Lower lobe of right lung (tissue), 2 donors: ENCODE measurements around the gene PARM1. TPM values are rescaled to one million over a fixed set of nuclear protein-coding genes. Genes with fewer than 3 reads are reported as not detected.
A peak's percentile ranks its signal among the peaks of the same experiment; 100 is the strongest.

ENCODE experiments used
- ATAC-seq, 2 donors: fragments of 200-7000 bp; cut with Tn5 transposase; one replicate each; pipeline ENCODE4 v1.9.1; 2020 to 2022; ENCODE audit warnings: mild to moderate bottlenecking in 2 of 2, moderate library complexity in 2 of 2
- DNase-seq: peaks from one replicate; pipeline ENCODE4 v3.0.0-alpha.2; 2020
- H3K27ac ChIP-seq: fragments of 200-600 bp; one replicate; pipeline ENCODE4 v1.8.0; 2022
- H3K27me3 ChIP-seq: fragments of 200-600 bp; one replicate; pipeline ENCODE4 v1.8.0; 2022; ENCODE audit warnings: low read depth
- H3K36me3 ChIP-seq: fragments of 200-600 bp; one replicate; pipeline ENCODE4 v1.8.0; 2022; ENCODE audit warnings: mild to moderate bottlenecking
- H3K4me1 ChIP-seq: fragments of 200-600 bp; one replicate; pipeline ENCODE4 v1.8.0; 2022
- H3K4me3 ChIP-seq: fragments of 200-600 bp; one replicate; pipeline ENCODE4 v1.8.0; 2022; ENCODE audit warnings: mild to moderate bottlenecking
- H3K9me3 ChIP-seq: fragments of 200-600 bp; one replicate; pipeline ENCODE4 v1.8.0; 2022
- intact Hi-C: fragments of 100-400 bp; cut with DNase I; formaldehyde crosslinking; loops from one replicate; pipeline ENCODE4 v1.11.0; 2022
- long read RNA-seq: library from polyadenylated mRNA; unstranded; transcript quantifications from one replicate; pipeline ENCODE4 v2.0.0, GENCODE V29; 2021
- total RNA-seq: library from RNA; stranded (reverse); fragmentation: NEBNext Ultra II Directional; extraction: Animal tissue kit (Norgen Biotek cat#: 25700); gene quantifications from one replicate; pipeline ENCODE4 v1.2.1, GENCODE V29; 2021
- TF ChIP-seq, protein P1 (sequence below): fragments of 200-600 bp; IDR thresholded peaks from one replicate; pipeline ENCODE4 v1.8.0; 2022; ENCODE audit warnings: antibody characterized with exemption, mild to moderate bottlenecking
- donor health status: DM: no; HTN: yes; CAD: no; lungs with severe emphysema.

The PARM1 gene, protein sequence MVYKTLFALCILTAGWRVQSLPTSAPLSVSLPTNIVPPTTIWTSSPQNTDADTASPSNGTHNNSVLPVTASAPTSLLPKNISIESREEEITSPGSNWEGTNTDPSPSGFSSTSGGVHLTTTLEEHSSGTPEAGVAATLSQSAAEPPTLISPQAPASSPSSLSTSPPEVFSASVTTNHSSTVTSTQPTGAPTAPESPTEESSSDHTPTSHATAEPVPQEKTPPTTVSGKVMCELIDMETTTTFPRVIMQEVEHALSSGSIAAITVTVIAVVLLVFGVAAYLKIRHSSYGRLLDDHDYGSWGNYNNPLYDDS
- total RNA-seq: 64.1 TPM
- long read RNA-seq, full-length matches to known transcripts: 69 of 114 reads
- long read RNA-seq, partial matches to known transcripts: 12 of 114 reads
- long read RNA-seq, other reads (novel, unspliced or antisense): 33 of 114 reads

DNA sequence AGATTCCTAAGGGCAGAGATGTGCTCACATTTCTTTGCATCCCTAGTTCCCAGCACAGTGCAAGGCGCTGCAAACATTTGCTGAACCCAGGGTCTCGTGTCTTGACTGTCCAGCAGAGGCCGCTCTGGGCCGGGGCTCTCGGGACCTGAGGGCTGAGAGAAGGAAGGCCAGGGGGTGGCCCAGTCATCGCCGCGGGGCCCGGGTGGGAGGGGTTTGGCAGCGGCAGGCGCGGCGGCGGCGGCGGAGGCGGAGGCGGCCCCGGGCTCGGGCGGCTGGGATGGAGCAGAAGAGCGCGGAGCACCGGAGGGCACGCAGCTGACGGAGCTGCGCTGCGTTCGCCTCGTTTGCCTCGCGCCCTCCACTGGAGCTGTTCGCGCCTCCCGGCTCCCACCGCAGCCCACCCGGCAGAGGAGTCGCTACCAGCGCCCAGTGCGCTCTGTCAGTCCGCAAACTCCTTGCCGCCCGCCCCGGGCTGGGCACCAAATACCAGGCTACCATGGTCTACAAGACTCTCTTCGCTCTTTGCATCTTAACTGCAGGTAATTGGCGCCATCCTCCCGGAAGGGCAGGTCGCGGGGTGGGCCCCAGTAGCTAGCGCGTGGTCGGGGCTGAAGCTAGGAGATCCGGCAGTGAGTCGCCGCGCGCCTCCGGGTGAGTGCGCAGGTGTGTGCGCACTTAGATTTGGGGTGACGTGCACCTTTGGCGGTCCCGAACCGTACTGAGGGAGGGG, at the start of gene PARM1:
TSS of gene PARM1 (plus strand) at position 285 of the 730 bp plus-strand sequence. CDS start at position 497, 212 bp downstream.
- intact Hi-C loops: no loop called here
- peaks cover 22% of the 10 kb centered on the region for H3K27me3 ChIP-seq
- peak within 1 kb of the TSS; percentile 59 for H3K4me3 ChIP-seq
- ATAC-seq: peak; percentile 94 to 96
- TF ChIP-seq, protein P1, sequence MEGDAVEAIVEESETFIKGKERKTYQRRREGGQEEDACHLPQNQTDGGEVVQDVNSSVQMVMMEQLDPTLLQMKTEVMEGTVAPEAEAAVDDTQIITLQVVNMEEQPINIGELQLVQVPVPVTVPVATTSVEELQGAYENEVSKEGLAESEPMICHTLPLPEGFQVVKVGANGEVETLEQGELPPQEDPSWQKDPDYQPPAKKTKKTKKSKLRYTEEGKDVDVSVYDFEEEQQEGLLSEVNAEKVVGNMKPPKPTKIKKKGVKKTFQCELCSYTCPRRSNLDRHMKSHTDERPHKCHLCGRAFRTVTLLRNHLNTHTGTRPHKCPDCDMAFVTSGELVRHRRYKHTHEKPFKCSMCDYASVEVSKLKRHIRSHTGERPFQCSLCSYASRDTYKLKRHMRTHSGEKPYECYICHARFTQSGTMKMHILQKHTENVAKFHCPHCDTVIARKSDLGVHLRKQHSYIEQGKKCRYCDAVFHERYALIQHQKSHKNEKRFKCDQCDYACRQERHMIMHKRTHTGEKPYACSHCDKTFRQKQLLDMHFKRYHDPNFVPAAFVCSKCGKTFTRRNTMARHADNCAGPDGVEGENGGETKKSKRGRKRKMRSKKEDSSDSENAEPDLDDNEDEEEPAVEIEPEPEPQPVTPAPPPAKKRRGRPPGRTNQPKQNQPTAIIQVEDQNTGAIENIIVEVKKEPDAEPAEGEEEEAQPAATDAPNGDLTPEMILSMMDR: peak; percentile 58
- H3K27ac ChIP-seq: peak within 1 kb of the TSS; percentile 80
- H3K9me3 ChIP-seq: no peaks in the 10 kb centered on the region
- H3K36me3 ChIP-seq: no peaks in the 10 kb centered on the region
- peaks cover 21% of the 10 kb centered on the region for H3K4me1 ChIP-seq
- DNase-seq: peak; percentile 92

DNA sequence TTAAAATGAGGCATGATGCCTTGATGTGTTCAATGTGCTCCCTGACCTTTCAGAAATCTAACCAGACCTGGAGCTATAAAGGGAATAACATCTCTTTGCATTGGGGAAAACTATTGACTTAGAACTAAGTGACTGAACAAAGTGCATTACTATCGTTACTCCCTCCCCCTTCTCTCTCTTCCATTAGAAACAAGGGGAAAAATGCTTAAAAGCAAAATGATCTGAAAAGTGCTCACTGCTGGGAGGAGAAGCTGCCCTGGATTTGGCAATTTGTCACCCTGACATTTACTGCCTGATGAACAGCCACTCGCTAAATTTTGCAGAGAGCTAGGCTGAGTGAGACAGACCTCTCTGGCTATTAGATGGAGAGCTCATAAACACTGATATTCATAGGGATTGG, 48.6 kb upstream of the PARM1 start:
- Histone ChIP-seq H3K9me3 (no peaks in the 10 kb centered on the region), H3K4me3 (no peak overlapping the region), H3K27ac (no peak overlapping the region), H3K36me3 (no peaks in the 10 kb centered on the region), H3K4me1 (no peaks in the 10 kb centered on the region), H3K27me3 (no peaks in the 10 kb centered on the region)
- DNase-seq (no peak), ATAC-seq (no peak)
- TF ChIP-seq, protein P1: no peak
- intact Hi-C loops: no loop called here

DNA sequence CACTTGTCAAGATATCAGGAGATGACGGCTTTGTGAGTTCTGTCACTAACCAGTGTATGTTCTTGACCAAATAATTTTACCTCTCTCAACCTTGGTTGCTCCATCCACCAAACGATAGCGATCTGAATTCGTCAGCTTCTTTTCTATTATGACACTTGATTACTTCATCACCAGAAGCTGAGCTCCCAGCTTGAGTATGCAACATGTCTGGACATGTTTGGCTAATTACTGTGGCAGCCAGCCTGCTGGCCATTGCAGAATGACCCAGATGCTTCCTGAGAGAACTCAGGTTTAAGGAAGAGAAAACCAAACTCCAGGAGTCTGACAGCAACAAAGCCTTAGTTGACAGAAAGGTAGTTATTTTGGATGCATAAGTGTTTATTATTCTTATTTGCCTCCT, 46.4 kb upstream of the PARM1 start:
- Histone ChIP-seq H3K36me3 (no peaks in the 10 kb centered on the region), H3K9me3 (no peaks in the 10 kb centered on the region), H3K4me3 (no peak overlapping the region), H3K27ac (no peak overlapping the region), H3K4me1 (no peaks in the 10 kb centered on the region), H3K27me3 (no peaks in the 10 kb centered on the region)
- DNase-seq (no peak), ATAC-seq (no peak)
- TF ChIP-seq, protein P1: no peak
- intact Hi-C loops: no loop called here

DNA sequence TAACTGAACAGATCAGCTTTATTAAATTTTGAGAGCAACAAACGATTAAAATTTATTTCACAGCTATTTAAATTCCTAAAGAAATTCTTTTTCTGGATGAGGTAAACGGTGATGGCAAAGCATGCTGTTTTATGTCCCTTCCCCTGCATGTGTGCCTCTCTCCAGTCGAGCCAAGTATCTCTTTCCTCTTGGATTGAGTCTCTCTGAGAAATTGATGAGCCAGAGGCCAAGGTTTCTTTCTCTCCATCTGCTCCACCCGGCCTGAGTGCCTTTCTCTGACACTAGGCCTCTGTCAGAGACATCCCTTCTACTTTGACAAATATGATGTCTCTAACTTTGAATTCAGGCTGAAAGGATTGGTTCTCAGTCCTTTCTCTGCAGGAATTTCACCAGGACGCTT, 42.6 kb upstream of the PARM1 start:
- ATAC-seq: no peak
- TF ChIP-seq, protein P1: no peak
- intact Hi-C loops: no loop called here

DNA sequence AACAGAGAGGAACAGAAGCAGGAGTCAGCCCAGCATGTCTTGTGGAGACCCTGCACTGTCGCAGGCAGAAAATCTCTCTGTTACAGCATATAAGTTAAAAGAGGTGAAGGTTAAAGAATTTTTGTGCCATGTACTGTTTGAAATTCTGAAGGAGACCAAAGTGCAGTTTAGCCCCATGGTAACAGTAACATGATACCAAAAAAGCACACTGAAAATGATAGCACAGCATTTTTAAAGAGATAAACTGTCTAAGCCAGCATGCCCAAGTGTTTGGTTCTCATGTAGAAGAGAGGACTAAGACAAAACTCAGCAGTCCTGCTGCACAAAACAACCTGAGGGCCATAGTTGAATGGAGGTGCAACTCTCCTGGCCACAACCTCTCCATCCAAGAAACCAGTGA, 41.9 kb upstream of the PARM1 start:
- no peak for DNase-seq
- no peak for ATAC-seq
- intact Hi-C loops: no loop called here
- Histone ChIP-seq H3K4me3 (no peak overlapping the region), H3K36me3 (no peaks in the 10 kb centered on the region), H3K4me1 (no peaks in the 10 kb centered on the region), H3K9me3 (no peaks in the 10 kb centered on the region), H3K27me3 (no peaks in the 10 kb centered on the region), H3K27ac (no peak overlapping the region)
- TF ChIP-seq, protein P1: no peak

More for the DNA sequence above, 42.6 kb upstream of the PARM1 start:
- H3K9me3 ChIP-seq: no peaks in the 10 kb centered on the region
- H3K36me3 ChIP-seq: no peaks in the 10 kb centered on the region
- H3K4me3 ChIP-seq: no peak overlapping the region
- no peak overlapping the region for H3K27ac ChIP-seq
- H3K27me3 ChIP-seq: no peaks in the 10 kb centered on the region
- DNase-seq: no peak
- no peaks in the 10 kb centered on the region for H3K4me1 ChIP-seq
